Measurements from ENCODE around the gene TCF7L1.

Gene TCF7L1

GRCh38 chr2:85222792-85223191, 89.6 kb downstream of the TCF7L1 start:
- Histone ChIP-seq H3K9me3 (ENCODE audit: low read length) (no peaks in the 10 kb centered on the region), H3K79me2 (ENCODE audit: insufficient read depth, low read length) (no peaks in the 10 kb centered on the region), H3K27ac (ENCODE audit: low read depth, low read length, poor library complexity, severe bottlenecking) (no peak overlapping the region), H4K20me1 (ENCODE audit: insufficient read depth, low read length) (no peaks in the 10 kb centered on the region), H3K27me3 (ENCODE audit: insufficient read depth, low read length) (no peaks in the 10 kb centered on the region), H3K4me2 (ENCODE audit: low read length) (no peak overlapping the region), H3K9me2 (ENCODE audit: low read depth, low read length) (no peaks in the 10 kb centered on the region), H3F3A (ENCODE audit: insufficient read depth, low read length) (no peaks in the 10 kb centered on the region), H3K9ac (ENCODE audit: low read length) (no peak overlapping the region), H3K4me3 (ENCODE audit: low read depth, low read length, poor library complexity, severe bottlenecking) (no peak overlapping the region), H2AFZ (ENCODE audit: low read length) (no peak overlapping the region), H3K4me1 (ENCODE audit: insufficient read depth, low read length, severe bottlenecking) (no peaks in the 10 kb centered on the region), H3K36me3 (ENCODE audit: insufficient read depth, low read length) (no peaks in the 10 kb centered on the region)
- TF ChIP-seq CTCF (IDR thresholded peaks at IDR 0.05; ENCODE audit: low read length) (no peak), EZH2 (IDR thresholded peaks at IDR 0.05; ENCODE audit: borderline replicate concordance, low read length) (no peak)

- Histone ChIP-seq H3K9me2 (ENCODE audit: low read depth, low read length) (no peaks in the 10 kb centered on the region), H3K4me1 (ENCODE audit: insufficient read depth, low read length, severe bottlenecking) (no peaks in the 10 kb centered on the region), H3K9me3 (ENCODE audit: low read length) (no peaks in the 10 kb centered on the region), H3K27ac (ENCODE audit: low read depth, low read length, poor library complexity, severe bottlenecking) (no peak overlapping the region), H3K36me3 (ENCODE audit: insufficient read depth, low read length) (no peaks in the 10 kb centered on the region), H3K4me3 (ENCODE audit: low read depth, low read length, poor library complexity, severe bottlenecking) (no peak overlapping the region), H2AFZ (ENCODE audit: low read length) (no peak overlapping the region), H4K20me1 (ENCODE audit: insufficient read depth, low read length) (no peaks in the 10 kb centered on the region), H3K79me2 (ENCODE audit: insufficient read depth, low read length) (no peaks in the 10 kb centered on the region), H3K9ac (ENCODE audit: low read length) (no peak overlapping the region), H3K4me2 (ENCODE audit: low read length) (no peak overlapping the region), H3K27me3 (ENCODE audit: insufficient read depth, low read length) (no peaks in the 10 kb centered on the region), H3F3A (ENCODE audit: insufficient read depth, low read length) (no peaks in the 10 kb centered on the region)
- TF ChIP-seq EZH2 (IDR thresholded peaks at IDR 0.05; ENCODE audit: borderline replicate concordance, low read length) (no peak), CTCF (IDR thresholded peaks at IDR 0.05; ENCODE audit: low read length) (no peak)
Observed at GRCh38 chr2:85226783-85227182, 93.6 kb downstream of the TCF7L1 start.

- H3K9me2 ChIP-seq (ENCODE audit: low read depth, low read length) = no peaks in the 10 kb centered on the region
- H3F3A ChIP-seq (ENCODE audit: insufficient read depth, low read length) = no peaks in the 10 kb centered on the region
- H3K36me3 ChIP-seq (ENCODE audit: insufficient read depth, low read length) = no peaks in the 10 kb centered on the region
- no peak for TF ChIP-seq EZH2 (IDR thresholded peaks at IDR 0.05; ENCODE audit: borderline replicate concordance, low read length)
- no peak; the same call in 1 of the 2 replicates for TF ChIP-seq CTCF (IDR thresholded peaks at IDR 0.05; ENCODE audit: low read length)
- H3K27ac ChIP-seq (ENCODE audit: low read depth, low read length, poor library complexity, severe bottlenecking) = no peak overlapping the region
- no peak overlapping the region; the same call in 1 of the 2 replicates for H3K4me2 ChIP-seq (ENCODE audit: low read length)
- H2AFZ ChIP-seq (ENCODE audit: low read length) = no peak overlapping the region
- H3K9me3 ChIP-seq (ENCODE audit: low read length) = no peaks in the 10 kb centered on the region
- H3K79me2 ChIP-seq (ENCODE audit: insufficient read depth, low read length) = no peaks in the 10 kb centered on the region
- H4K20me1 ChIP-seq (ENCODE audit: insufficient read depth, low read length) = no peaks in the 10 kb centered on the region
- H3K4me3 ChIP-seq (ENCODE audit: low read depth, low read length, poor library complexity, severe bottlenecking) = no peak overlapping the region
- no peaks in the 10 kb centered on the region for H3K4me1 ChIP-seq (ENCODE audit: insufficient read depth, low read length, severe bottlenecking)
- H3K27me3 ChIP-seq (ENCODE audit: insufficient read depth, low read length) = no peaks in the 10 kb centered on the region
- H3K9ac ChIP-seq (ENCODE audit: low read length) = no peak overlapping the region
Observed at GRCh38 chr2:85230679-85231467, 97.7 kb downstream of the TCF7L1 start.

Data from OCI-LY1 (cell line).